ENCODE data around the gene SFXN5.

DNA sequence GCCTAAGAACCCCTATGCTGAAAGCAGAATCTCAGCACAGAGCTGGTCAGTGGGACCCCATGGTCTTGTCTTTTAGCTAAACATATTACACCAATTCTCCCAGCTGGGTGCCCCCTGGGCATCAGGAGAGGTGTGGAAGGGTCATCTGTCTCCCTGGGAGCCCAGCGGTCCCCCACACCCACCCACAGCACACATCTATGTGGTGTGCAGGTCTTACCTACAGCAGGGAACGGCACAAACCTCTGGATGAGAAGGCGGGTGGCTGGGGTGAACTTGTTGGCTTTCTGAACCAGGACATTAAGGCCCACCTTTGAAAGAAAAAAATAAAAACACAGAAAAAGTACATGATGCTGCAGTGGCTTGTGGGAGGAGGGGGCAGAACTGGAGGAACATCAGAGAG is 83.5 kb downstream of the SFXN5 start:
- TF ChIP-seq EZH2phosphoT487 (IDR thresholded peaks at IDR 0.05; ENCODE audit: insufficient read depth, low read depth): no peak
- TF ChIP-seq EZH2 (IDR thresholded peaks at IDR 0.05; ENCODE audit: insufficient read depth, poor library complexity, severe bottlenecking): no peak
